K562 (cell line): Measurements from ENCODE around the gene MED12. TPM values are rescaled to one million over a fixed set of nuclear protein-coding genes. Genes with fewer than 3 reads are reported as not detected.

Source experiments
- ATAC-seq: fragments of 200-7000 bp; cut with Tn5 transposase; 3 replicates; pipeline ENCODE4 v1.9.1; 2020; ENCODE audit warnings: moderate library complexity
- BruUV-seq: library from RNA; stranded (reverse); fragments of 400-500 nt; replicated peaks from 2 replicates; lab custom pipeline; 2021; lab: Mats Ljungman, UMichigan
- CTCF ChIA-PET: fragments of 300-600 bp; formaldehyde crosslinking; extraction: SDS; loops from one replicate; lab custom pipeline; 2021; ENCODE audit warnings: low intra/inter-chr PET ratio; lab: Yijun Ruan, JAX
- POLR2A ChIA-PET: fragments of 300-600, 350-650 bp; sonication (Branson Sonifier 250); formaldehyde crosslinking; extraction: SDS; loops from one replicate; lab custom pipeline; 2021; ENCODE audit warnings: antibody characterized with exemption, inconsistent platforms; lab: Yijun Ruan, JAX
- DNase-seq, 4 experiments: peaks; one replicate each; pipeline versions ENCODE4 v3.0.0 to v3.0.0-alpha.2; 2011 to 2018; ENCODE audit warnings: low spot score in 3 of 4, mixed read lengths in 3 of 4; ENCODE audit errors: extremely low read depth in 1 of 4
- FAIRE-seq: peaks from 2 replicates; lab custom pipeline; 2011; peaks lifted over from hg19 to GRCh38; lab: Jason Lieb, UNC
- H2AFZ ChIP-seq: 2 replicates; pipeline ENCODE4 v1.6.0; 2011; ENCODE audit warnings: low read depth, low read length, control low read depth, inconsistent platforms
- H3K27ac ChIP-seq: fragments of 200-600 bp; 3 replicates; pipeline ENCODE4 v1.8.0; 2011; ENCODE audit warnings: low read depth, mild to moderate bottlenecking, control low read depth, inconsistent platforms, low read length, moderate library complexity, mixed read lengths; ENCODE audit errors: extremely low read depth
- H3K27me3 ChIP-seq, 2 experiments: fragments of 300-600 bp in 1 of 2; 2 replicates in 1 of 2; 3 replicates in 1 of 2; pipeline versions ENCODE4 v1.6.0 to v1.8.0; 2011; ENCODE audit warnings: inconsistent platforms in 2 of 2, low read length in 2 of 2, mild to moderate bottlenecking in 1 of 2, mixed read lengths in 1 of 2, moderate library complexity in 1 of 2; ENCODE audit not compliant: control insufficient read depth in 2 of 2, insufficient read depth in 2 of 2
- H3K36me3 ChIP-seq: fragments of 300-600 bp; 3 replicates; pipeline ENCODE4 v1.8.0; 2011; ENCODE audit warnings: mild to moderate bottlenecking, low read length, inconsistent platforms; ENCODE audit not compliant: control insufficient read depth, insufficient read depth
- H3K4me1 ChIP-seq, 2 experiments: fragments of 200-600 bp in 1 of 2; replicated peaks in 1 of 2; 2 replicates in 1 of 2; 3 replicates in 1 of 2; pipeline versions ENCODE4 v1.5.1 to v1.8.0; 2011; ENCODE audit warnings: inconsistent platforms in 2 of 2, low read length in 2 of 2, mild to moderate bottlenecking in 1 of 2, mixed read lengths in 1 of 2, moderate library complexity in 1 of 2; ENCODE audit not compliant: control insufficient read depth in 2 of 2, insufficient read depth in 2 of 2
- H3K4me2 ChIP-seq: 2 replicates; pipeline ENCODE4 v1.6.1; 2011; ENCODE audit warnings: low read length, control low read depth, inconsistent platforms, mixed read lengths; ENCODE audit not compliant: insufficient read depth
- H3K4me3 ChIP-seq: fragments of 200-600 bp; sonication (generic), shearing (Covaris generic); 2 replicates; pipeline ENCODE4 v1.5.1; 2016; ENCODE audit warnings: control low read depth, inconsistent platforms
- H3K79me2 ChIP-seq: fragments of 200-600 bp; 3 replicates; pipeline ENCODE4 v1.8.0; 2011; ENCODE audit warnings: low read length, inconsistent platforms; ENCODE audit not compliant: control insufficient read depth, insufficient read depth
- H3K9ac ChIP-seq, 2 experiments: 2 replicates each; pipeline versions ENCODE4 v1.6.0 to v1.6.1; 2011; ENCODE audit warnings: low read depth in 2 of 2, low read length in 2 of 2, control low read depth in 1 of 2, inconsistent platforms in 1 of 2, mild to moderate bottlenecking in 1 of 2, mixed read lengths in 1 of 2; ENCODE audit not compliant: insufficient read depth in 1 of 2
- H3K9me1 ChIP-seq: one replicate; pipeline ENCODE4 v1.6.0; 2011; ENCODE audit warnings: inconsistent platforms, mild to moderate bottlenecking, low read length, moderate library complexity; ENCODE audit not compliant: control insufficient read depth, insufficient read depth
- H3K9me3 ChIP-seq: replicated peaks from 2 replicates; pipeline ENCODE4 v1.5.1; 2011; ENCODE audit warnings: low read depth, low read length, inconsistent platforms; ENCODE audit not compliant: control insufficient read depth, insufficient read depth
- H4K20me1 ChIP-seq: replicated peaks from 2 replicates; pipeline ENCODE4 v1.6.1; 2011; ENCODE audit warnings: low read length, inconsistent platforms, mixed read lengths; ENCODE audit not compliant: control insufficient read depth, insufficient read depth
- ZNF431 ChIP-seq: sonication (generic); formaldehyde crosslinking; IDR thresholded peaks from 2 replicates; pipeline ENCODE4 v1.8.0; 2022; ENCODE audit warnings: mild to moderate bottlenecking, missing genetic modification reagents
- WGBS: fragments of 100-300 bp; shearing (Covaris generic); methylation state at CpG from one replicate; pipeline ENCODE4 v1.1.6; 2016; ENCODE audit warnings: low coverage, mixed read lengths; ENCODE audit not compliant: insufficient coverage; ENCODE audit errors: missing lambda C conversion rate; 5-methylcytosine and 5-hydroxymethylcytosine counted together
- in situ Hi-C: fragments of 300-500 bp; cut with MboI; formaldehyde crosslinking; loops from 4 replicates; pipeline ENCODE4 v1.15.0; 2018; ENCODE audit warnings: inconsistent platforms, mixed read lengths
- intact Hi-C: fragments of 100-400 bp; cut with micrococcal nuclease; formaldehyde crosslinking; loops from 2 replicates; pipeline ENCODE4 v1.14.2; 2022
- polyA plus RNA-seq, 8 experiments: library from polyadenylated mRNA; depleted of rRNA in 4 of 8; stranded (reverse) in 5 of 8; unstranded in 3 of 8; fragments of >200 nt; fragmentation: Nextera tagmentation in 2 of 8; fragmentation: Illumina TruSeq in 1 of 8; extraction: Ambion mirVana in 2 of 8; extraction: Trizol in 1 of 8; gene quantifications; 2 replicates each; pipeline versions ENCODE4 v1.2.1 to v1.2.3, GENCODE V29; 2011 to 2014; ENCODE audit warnings: inconsistent platforms in 1 of 8, missing spikeins in 1 of 8
- total RNA-seq, 7 experiments: library from RNA; depleted of rRNA in 6 of 7; stranded (reverse); fragments of >200 nt in 6 of 7; fragmentation: Illumina TruSeq in 2 of 7; extraction: Trizol in 2 of 7; gene quantifications; 2 replicates each; pipeline versions ENCODE4 v1.2.1 to v1.2.3, GENCODE V29; 2011 to 2021; ENCODE audit warnings: low replicate concordance in 1 of 7
- TF ChIP-seq, protein P1 (sequence below), 2 experiments: fragments of 450-650 bp in 1 of 2; sonication (generic) in 1 of 2; formaldehyde crosslinking in 1 of 2; IDR thresholded peaks; 2 replicates each; pipeline versions ENCODE4 v1.7.1 to v1.9.0; 2016 to 2022; ENCODE audit warnings: inconsistent platforms in 1 of 2, mild to moderate bottlenecking in 1 of 2, missing genetic modification reagents in 1 of 2

The MED12 gene
- total and polyA plus RNA-seq, 9 of the 15 experiments (the other 6 are each of a cell fraction or from before 2014, with no cell fraction given) = 1.6 to 49.7 (median 8.6) TPM

DNA sequence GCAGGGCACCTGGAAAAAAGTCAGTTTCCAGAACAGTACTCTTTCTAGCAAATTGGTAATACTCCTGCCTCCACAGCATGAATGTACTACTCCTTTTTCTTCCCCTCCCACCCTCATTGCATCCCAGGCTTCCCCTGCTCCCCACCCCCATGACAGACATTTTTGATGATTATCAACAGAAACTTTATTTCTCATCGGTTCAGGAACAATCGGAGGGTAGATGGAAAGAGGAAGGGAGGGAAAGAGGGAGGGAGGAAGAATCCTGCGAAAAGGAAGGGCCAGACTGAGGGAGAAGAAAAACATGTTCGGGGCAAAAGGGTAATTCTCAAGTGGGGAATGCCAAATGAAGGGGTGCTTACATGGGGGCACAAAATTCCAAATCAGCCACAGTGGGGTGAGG, 11.2 kb upstream of the MED12 start:
- no peaks in the 10 kb centered on the region for H3K9me3 ChIP-seq
- H3K79me2 ChIP-seq = peaks cover 24% of the 10 kb centered on the region; the same call in 2 of the 3 replicates
- H3K9ac ChIP-seq = peak overlapping the region in 1 of 2 experiments; percentile 35; a peak in 2 of 4 replicates
- no peaks in the 10 kb centered on the region for H4K20me1 ChIP-seq
- FAIRE-seq (no peak), DNase-seq (no peak), ATAC-seq (no peak)
- peak overlapping the region; percentile 58; the same call in 1 of the 3 replicates for H3K27ac ChIP-seq
- peaks cover 45 to 76% of the 10 kb centered on the region in 2 experiments for H3K4me1 ChIP-seq
- H3K36me3 ChIP-seq = no peaks in the 10 kb centered on the region
- no peak overlapping the region for H3K4me3 ChIP-seq
- BruUV-seq = no TSS peak
- POLR2A ChIA-PET = no interaction called here
- H3K9me1 ChIP-seq = no peaks in the 10 kb centered on the region
- H2AFZ ChIP-seq = no peak overlapping the region
- peak overlapping the region; percentile 50; the same call in 1 of the 2 replicates for H3K4me2 ChIP-seq
- TF ChIP-seq, protein P1, sequence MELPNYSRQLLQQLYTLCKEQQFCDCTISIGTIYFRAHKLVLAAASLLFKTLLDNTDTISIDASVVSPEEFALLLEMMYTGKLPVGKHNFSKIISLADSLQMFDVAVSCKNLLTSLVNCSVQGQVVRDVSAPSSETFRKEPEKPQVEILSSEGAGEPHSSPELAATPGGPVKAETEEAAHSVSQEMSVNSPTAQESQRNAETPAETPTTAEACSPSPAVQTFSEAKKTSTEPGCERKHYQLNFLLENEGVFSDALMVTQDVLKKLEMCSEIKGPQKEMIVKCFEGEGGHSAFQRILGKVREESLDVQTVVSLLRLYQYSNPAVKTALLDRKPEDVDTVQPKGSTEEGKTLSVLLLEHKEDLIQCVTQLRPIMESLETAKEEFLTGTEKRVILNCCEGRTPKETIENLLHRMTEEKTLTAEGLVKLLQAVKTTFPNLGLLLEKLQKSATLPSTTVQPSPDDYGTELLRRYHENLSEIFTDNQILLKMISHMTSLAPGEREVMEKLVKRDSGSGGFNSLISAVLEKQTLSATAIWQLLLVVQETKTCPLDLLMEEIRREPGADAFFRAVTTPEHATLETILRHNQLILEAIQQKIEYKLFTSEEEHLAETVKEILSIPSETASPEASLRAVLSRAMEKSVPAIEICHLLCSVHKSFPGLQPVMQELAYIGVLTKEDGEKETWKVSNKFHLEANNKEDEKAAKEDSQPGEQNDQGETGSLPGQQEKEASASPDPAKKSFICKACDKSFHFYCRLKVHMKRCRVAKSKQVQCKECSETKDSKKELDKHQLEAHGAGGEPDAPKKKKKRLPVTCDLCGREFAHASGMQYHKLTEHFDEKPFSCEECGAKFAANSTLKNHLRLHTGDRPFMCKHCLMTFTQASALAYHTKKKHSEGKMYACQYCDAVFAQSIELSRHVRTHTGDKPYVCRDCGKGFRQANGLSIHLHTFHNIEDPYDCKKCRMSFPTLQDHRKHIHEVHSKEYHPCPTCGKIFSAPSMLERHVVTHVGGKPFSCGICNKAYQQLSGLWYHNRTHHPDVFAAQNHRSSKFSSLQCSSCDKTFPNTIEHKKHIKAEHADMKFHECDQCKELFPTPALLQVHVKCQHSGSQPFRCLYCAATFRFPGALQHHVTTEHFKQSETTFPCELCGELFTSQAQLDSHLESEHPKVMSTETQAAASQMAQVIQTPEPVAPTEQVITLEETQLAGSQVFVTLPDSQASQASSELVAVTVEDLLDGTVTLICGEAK (IDR thresholded peaks at IDR 0.05) = peak; percentile 94
- TF ChIP-seq, protein P1 (CRISPR knock-in tag; IDR thresholded peaks at IDR 0.05) = no peak; the same call in 1 of the 2 replicates
- TF ChIP-seq ZNF431 (CRISPR knock-in tag) = no peak
- intact Hi-C loops (no loop called here), in situ Hi-C loops (no loop called here)
- CTCF ChIA-PET = no interaction called here
- WGBS = 25% methylated on average over 3 of the region's 4 CpGs
- H3K27me3 ChIP-seq = no peaks in the 10 kb centered on the region
